ENCODE measurements around the gene R3HDM2. TPM values are rescaled to one million over a fixed set of nuclear protein-coding genes. Genes with fewer than 3 reads are reported as not detected.
"Not testable (repeated sequence)": the region's sequence is repeated elsewhere in the genome, so short reads cannot be mapped to it uniquely, and the experiment has no call there.

R3HDM2 gene
- total and polyA plus RNA-seq, 10 donors: 11.3 to 90.8 (median 53.5) TPM

- intact Hi-C loops (cut with DNase I; ENCODE audit: low total_unique reads): no loop called here
- Histone ChIP-seq H3K4me1 (peaks cover 0 to 51% (median 14%) of the 10 kb centered on the region in 6 donors), H3K4me3 (no peak overlapping the region), H3K36me3 (peaks cover 0 to 36% (median under 1%) of the 10 kb centered on the region in 6 donors), H3K27ac (no peak overlapping the region), H3K27me3 (replicated peaks in 1 of 7) (no peaks in the 10 kb centered on the region), H3K9me3 (no peaks in the 10 kb centered on the region)
- TF ChIP-seq POLR2AphosphoS5 (IDR thresholded peaks at IDR 0.05) (no peak), CTCF (IDR thresholded peaks at IDR 0.05 in 8 of 11, conservative IDR thresholded peaks at IDR 0.05 in 3 of 11) (no peak), POLR2A (IDR thresholded peaks at IDR 0.05) (no peak)
- WGBS, 5 donors: 88 to 98% (median 90%) methylated on average over 8 of the region's 8 CpGs
- no peak for DNase-seq
Observed at GRCh38 chr12:57416039-57416996, 14.5 kb downstream of the R3HDM2 start.

- Histone ChIP-seq H3K9me3 (no peaks in the 10 kb centered on the region), H3K27ac (no peak overlapping the region), H3K36me3 (peaks cover 0 to 27% (median 0%) of the 10 kb centered on the region in 6 donors), H3K27me3 (replicated peaks in 1 of 7) (no peaks in the 10 kb centered on the region), H3K4me3 (no peak overlapping the region), H3K4me1 (peaks cover 0 to 58% (median 14%) of the 10 kb centered on the region in 6 donors)
- WGBS, 5 donors: 86 to 97% (median 94%) methylated on average over 2 of the region's 2 CpGs
- intact Hi-C loops (cut with DNase I; ENCODE audit: low total_unique reads): no loop called here
- TF ChIP-seq POLR2AphosphoS5 (IDR thresholded peaks at IDR 0.05) (no peak), POLR2A (IDR thresholded peaks at IDR 0.05) (no peak), CTCF (IDR thresholded peaks at IDR 0.05 in 8 of 11, conservative IDR thresholded peaks at IDR 0.05 in 3 of 11) (no peak)
- no peak for DNase-seq
Observed at GRCh38 chr12:57415088-57415487, 15.8 kb downstream of the R3HDM2 start.

GRCh38 chr12:57414160-57414559 is 16.7 kb downstream of the R3HDM2 start:
- peaks cover 0 to 21% (median 0%) of the 10 kb centered on the region in 6 donors for H3K36me3 ChIP-seq

GRCh38 chr12:57410534-57410933 is 20.3 kb downstream of the R3HDM2 start:
- no peak overlapping the region for H3K4me3 ChIP-seq
- H3K27me3 ChIP-seq (replicated peaks in 1 of 7): no peaks in the 10 kb centered on the region
- no peak for DNase-seq
- WGBS, 5 donors: 96 to 98% (median 97%) methylated on average over 4 of the region's 4 CpGs
- intact Hi-C loops (cut with DNase I; ENCODE audit: low total_unique reads): no loop called here
- peaks cover 0 to 26% (median 1%) of the 10 kb centered on the region in 6 donors for H3K4me1 ChIP-seq
- H3K27ac ChIP-seq: no peak overlapping the region
- no peak for TF ChIP-seq CTCF (IDR thresholded peaks at IDR 0.05 in 8 of 11, conservative IDR thresholded peaks at IDR 0.05 in 3 of 11)
- TF ChIP-seq POLR2AphosphoS5 (IDR thresholded peaks at IDR 0.05): no peak
- TF ChIP-seq POLR2A (IDR thresholded peaks at IDR 0.05): no peak
- no peaks in the 10 kb centered on the region for H3K9me3 ChIP-seq
- peaks cover 0 to 22% (median 0%) of the 10 kb centered on the region in 6 donors for H3K36me3 ChIP-seq

More at GRCh38 chr12:57414160-57414559, 16.7 kb downstream of the R3HDM2 start:
- H3K4me1 ChIP-seq: peaks cover 0 to 58% (median 14%) of the 10 kb centered on the region in 6 donors
- H3K4me3 ChIP-seq; DNase-seq; H3K27ac ChIP-seq; H3K27me3 ChIP-seq (replicated peaks in 1 of 7); H3K9me3 ChIP-seq; intact Hi-C loops (cut with DNase I; ENCODE audit: low total_unique reads): not testable (repeated sequence)
- 92 to 100% (median 93%) methylated on average over 6 of the region's 6 CpGs for WGBS, 5 donors
